ENCODE results near the gene UBA52.

DNA sequence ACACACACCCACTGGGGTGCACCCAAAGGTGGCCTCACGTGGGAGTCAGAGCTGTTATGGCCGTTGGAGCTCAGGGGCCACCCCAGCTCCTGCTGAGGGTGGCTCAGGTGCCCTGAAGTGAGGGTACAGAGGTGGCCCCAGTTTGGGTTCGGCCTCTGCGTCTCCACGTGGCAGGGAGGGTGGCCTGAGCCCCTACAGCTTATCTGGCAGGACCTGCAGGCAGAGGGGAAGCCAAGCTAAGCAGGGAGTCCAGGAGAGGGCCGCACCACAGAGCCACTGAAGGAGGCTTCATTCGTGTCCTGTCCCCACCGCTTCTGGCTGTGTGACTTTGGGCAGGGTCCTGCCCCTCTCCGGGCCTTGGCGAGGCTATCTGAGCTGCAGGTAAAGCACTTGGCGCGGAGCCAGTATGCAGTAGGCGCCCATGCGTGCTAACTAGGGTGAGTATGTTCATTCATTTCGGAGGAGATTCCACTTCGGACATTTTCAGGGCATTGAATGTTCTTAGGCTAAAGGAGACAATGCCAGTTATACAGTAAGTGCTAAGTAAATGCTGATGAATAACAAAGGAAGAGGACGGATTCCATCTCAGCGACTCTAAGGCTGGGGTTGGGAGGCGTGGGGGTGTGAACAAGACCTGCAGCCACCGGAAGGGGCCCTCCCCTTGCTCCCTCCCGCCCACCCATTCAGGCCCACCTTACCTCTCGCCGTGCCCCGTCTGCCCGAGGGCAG is 21.9 kb downstream of the UBA52 start:
- TF ChIP-seq ZNF274 (IDR thresholded peaks at IDR 0.05; ENCODE audit: borderline replicate concordance, extremely low read depth, low read length) (no peak), POLR2A (IDR thresholded peaks at IDR 0.05; ENCODE audit: control extremely low read depth in 1 of 2, low read depth in 2 of 2, low read length in 2 of 2) (no peak), EZH2 (IDR thresholded peaks at IDR 0.05; ENCODE audit: low read depth, low read length, severe bottlenecking) (no peak), SP4 (IDR thresholded peaks at IDR 0.05; ENCODE audit: low read length) (no peak), BRCA1 (IDR thresholded peaks at IDR 0.05; ENCODE audit: low read depth, low read length) (no peak), SP1 (IDR thresholded peaks at IDR 0.05; ENCODE audit: low read depth, low read length) (no peak), TCF12 (IDR thresholded peaks at IDR 0.05; ENCODE audit: low read depth, low read length) (no peak), RAD21 (IDR thresholded peaks at IDR 0.05 in 1 of 2, conservative IDR thresholded peaks at IDR 0.05 in 1 of 2; ENCODE audit: low read depth in 2 of 2, low read length in 2 of 2) (no peak), CEBPB (IDR thresholded peaks at IDR 0.05; ENCODE audit: low read depth, low read length) (no peak), RBBP5 (IDR thresholded peaks at IDR 0.05; ENCODE audit: borderline replicate concordance, low read depth, low read length) (no peak), SUZ12 (IDR thresholded peaks at IDR 0.05; ENCODE audit: low read length) (no peak), EP300 (IDR thresholded peaks at IDR 0.05; ENCODE audit: borderline replicate concordance in 1 of 2, low read depth in 2 of 2, low read length in 2 of 2) (no peak)
- TF ChIP-seq, protein P1, sequence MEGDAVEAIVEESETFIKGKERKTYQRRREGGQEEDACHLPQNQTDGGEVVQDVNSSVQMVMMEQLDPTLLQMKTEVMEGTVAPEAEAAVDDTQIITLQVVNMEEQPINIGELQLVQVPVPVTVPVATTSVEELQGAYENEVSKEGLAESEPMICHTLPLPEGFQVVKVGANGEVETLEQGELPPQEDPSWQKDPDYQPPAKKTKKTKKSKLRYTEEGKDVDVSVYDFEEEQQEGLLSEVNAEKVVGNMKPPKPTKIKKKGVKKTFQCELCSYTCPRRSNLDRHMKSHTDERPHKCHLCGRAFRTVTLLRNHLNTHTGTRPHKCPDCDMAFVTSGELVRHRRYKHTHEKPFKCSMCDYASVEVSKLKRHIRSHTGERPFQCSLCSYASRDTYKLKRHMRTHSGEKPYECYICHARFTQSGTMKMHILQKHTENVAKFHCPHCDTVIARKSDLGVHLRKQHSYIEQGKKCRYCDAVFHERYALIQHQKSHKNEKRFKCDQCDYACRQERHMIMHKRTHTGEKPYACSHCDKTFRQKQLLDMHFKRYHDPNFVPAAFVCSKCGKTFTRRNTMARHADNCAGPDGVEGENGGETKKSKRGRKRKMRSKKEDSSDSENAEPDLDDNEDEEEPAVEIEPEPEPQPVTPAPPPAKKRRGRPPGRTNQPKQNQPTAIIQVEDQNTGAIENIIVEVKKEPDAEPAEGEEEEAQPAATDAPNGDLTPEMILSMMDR (IDR thresholded peaks at IDR 0.05; ENCODE audit: control extremely low read depth in 1 of 3, insufficient read depth in 1 of 3, low read depth in 1 of 3, low read length in 3 of 3) = no peak
- TF ChIP-seq, protein P2, sequence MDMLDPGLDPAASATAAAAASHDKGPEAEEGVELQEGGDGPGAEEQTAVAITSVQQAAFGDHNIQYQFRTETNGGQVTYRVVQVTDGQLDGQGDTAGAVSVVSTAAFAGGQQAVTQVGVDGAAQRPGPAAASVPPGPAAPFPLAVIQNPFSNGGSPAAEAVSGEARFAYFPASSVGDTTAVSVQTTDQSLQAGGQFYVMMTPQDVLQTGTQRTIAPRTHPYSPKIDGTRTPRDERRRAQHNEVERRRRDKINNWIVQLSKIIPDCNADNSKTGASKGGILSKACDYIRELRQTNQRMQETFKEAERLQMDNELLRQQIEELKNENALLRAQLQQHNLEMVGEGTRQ (IDR thresholded peaks at IDR 0.05; ENCODE audit: low read length) = no peak
